ENCODE results near the gene LARP6. TPM values are rescaled to one million over a fixed set of nuclear protein-coding genes. Genes with fewer than 3 reads are reported as not detected.

LARP6 gene
- total RNA-seq, 1 experiment from 2014 or later = 15.2 TPM

DNA sequence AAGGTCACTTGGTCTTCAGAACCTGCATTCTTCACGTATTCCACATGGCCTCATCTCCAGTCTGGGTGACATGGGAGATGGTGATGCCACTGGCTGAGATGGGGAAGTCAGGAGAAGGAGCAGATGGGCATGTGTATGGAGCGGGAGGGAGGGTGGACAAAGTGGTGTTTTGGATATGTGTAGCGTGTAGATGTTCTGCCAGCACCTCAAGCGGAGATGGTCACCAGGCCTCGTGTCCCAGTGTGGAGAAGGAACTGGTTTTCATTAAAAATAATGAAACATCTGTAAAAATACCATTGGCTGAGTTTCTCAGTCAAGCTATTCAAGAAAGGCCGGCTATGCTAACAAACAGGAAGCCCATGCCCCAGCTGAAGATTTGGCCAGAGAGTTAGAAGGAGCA lies 26.2 kb downstream of the LARP6 start:
- POLR2A ChIA-PET = no interaction called here
- CTCF ChIA-PET = interaction anchor here (0.7 kb wide), 1 partner anchor 45 kb away, joined by 3 read pairs; no protein-coding TSS in a partner anchor

More for the DNA sequence above, 26.2 kb downstream of the LARP6 start:
- Mint-ChIP-seq H3K4me3 (no peak overlapping the region), H3K9me3 (no peaks in the 10 kb centered on the region), H3K4me1 (peaks cover 16% of the 10 kb centered on the region), H3K27me3 (ENCODE audit: low read depth) (no peaks in the 10 kb centered on the region), H3K27ac (no peak overlapping the region), H3K36me3 (peaks cover 12% of the 10 kb centered on the region)
- ATAC-seq (no peak), DNase-seq (ENCODE audit: low spot score) (no peak)
- TF ChIP-seq RORB (CRISPR knock-in tag; IDR thresholded peaks at IDR 0.05) (no peak), ZBTB21 (CRISPR knock-in tag; IDR thresholded peaks at IDR 0.05; ENCODE audit: borderline replicate concordance) (no peak), MXD4 (CRISPR knock-in tag; IDR thresholded peaks at IDR 0.05; ENCODE audit: borderline replicate concordance) (no peak), GABPB1 (CRISPR knock-in tag; IDR thresholded peaks at IDR 0.05) (no peak), SMAD3 (CRISPR knock-in tag; IDR thresholded peaks at IDR 0.05; ENCODE audit: borderline replicate concordance) (no peak), ELF4 (CRISPR knock-in tag; IDR thresholded peaks at IDR 0.05; ENCODE audit: low read depth) (no peak), SOX15 (CRISPR knock-in tag; IDR thresholded peaks at IDR 0.05) (no peak), GRHL2 (CRISPR knock-in tag; IDR thresholded peaks at IDR 0.05; ENCODE audit: insufficient replicate concordance, severe bottlenecking) (no peak), ZNF263 (CRISPR knock-in tag; IDR thresholded peaks at IDR 0.05; ENCODE audit: low read depth) (no peak), IRF2 (CRISPR knock-in tag; IDR thresholded peaks at IDR 0.05; ENCODE audit: borderline replicate concordance, low read depth) (no peak)
- TF ChIP-seq, protein P1, sequence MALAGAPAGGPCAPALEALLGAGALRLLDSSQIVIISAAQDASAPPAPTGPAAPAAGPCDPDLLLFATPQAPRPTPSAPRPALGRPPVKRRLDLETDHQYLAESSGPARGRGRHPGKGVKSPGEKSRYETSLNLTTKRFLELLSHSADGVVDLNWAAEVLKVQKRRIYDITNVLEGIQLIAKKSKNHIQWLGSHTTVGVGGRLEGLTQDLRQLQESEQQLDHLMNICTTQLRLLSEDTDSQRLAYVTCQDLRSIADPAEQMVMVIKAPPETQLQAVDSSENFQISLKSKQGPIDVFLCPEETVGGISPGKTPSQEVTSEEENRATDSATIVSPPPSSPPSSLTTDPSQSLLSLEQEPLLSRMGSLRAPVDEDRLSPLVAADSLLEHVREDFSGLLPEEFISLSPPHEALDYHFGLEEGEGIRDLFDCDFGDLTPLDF (CRISPR knock-in tag; IDR thresholded peaks at IDR 0.05) = no peak
- TF ChIP-seq, protein P2, sequence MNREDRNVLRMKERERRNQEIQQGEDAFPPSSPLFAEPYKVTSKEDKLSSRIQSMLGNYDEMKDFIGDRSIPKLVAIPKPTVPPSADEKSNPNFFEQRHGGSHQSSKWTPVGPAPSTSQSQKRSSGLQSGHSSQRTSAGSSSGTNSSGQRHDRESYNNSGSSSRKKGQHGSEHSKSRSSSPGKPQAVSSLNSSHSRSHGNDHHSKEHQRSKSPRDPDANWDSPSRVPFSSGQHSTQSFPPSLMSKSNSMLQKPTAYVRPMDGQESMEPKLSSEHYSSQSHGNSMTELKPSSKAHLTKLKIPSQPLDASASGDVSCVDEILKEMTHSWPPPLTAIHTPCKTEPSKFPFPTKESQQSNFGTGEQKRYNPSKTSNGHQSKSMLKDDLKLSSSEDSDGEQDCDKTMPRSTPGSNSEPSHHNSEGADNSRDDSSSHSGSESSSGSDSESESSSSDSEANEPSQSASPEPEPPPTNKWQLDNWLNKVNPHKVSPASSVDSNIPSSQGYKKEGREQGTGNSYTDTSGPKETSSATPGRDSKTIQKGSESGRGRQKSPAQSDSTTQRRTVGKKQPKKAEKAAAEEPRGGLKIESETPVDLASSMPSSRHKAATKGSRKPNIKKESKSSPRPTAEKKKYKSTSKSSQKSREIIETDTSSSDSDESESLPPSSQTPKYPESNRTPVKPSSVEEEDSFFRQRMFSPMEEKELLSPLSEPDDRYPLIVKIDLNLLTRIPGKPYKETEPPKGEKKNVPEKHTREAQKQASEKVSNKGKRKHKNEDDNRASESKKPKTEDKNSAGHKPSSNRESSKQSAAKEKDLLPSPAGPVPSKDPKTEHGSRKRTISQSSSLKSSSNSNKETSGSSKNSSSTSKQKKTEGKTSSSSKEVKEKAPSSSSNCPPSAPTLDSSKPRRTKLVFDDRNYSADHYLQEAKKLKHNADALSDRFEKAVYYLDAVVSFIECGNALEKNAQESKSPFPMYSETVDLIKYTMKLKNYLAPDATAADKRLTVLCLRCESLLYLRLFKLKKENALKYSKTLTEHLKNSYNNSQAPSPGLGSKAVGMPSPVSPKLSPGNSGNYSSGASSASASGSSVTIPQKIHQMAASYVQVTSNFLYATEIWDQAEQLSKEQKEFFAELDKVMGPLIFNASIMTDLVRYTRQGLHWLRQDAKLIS (CRISPR knock-in tag; IDR thresholded peaks at IDR 0.05; ENCODE audit: borderline replicate concordance) = no peak
- TF ChIP-seq, protein P3, sequence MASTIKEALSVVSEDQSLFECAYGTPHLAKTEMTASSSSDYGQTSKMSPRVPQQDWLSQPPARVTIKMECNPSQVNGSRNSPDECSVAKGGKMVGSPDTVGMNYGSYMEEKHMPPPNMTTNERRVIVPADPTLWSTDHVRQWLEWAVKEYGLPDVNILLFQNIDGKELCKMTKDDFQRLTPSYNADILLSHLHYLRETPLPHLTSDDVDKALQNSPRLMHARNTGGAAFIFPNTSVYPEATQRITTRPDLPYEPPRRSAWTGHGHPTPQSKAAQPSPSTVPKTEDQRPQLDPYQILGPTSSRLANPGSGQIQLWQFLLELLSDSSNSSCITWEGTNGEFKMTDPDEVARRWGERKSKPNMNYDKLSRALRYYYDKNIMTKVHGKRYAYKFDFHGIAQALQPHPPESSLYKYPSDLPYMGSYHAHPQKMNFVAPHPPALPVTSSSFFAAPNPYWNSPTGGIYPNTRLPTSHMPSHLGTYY (CRISPR knock-in tag; IDR thresholded peaks at IDR 0.05) = no peak
- TF ChIP-seq, protein P4, sequence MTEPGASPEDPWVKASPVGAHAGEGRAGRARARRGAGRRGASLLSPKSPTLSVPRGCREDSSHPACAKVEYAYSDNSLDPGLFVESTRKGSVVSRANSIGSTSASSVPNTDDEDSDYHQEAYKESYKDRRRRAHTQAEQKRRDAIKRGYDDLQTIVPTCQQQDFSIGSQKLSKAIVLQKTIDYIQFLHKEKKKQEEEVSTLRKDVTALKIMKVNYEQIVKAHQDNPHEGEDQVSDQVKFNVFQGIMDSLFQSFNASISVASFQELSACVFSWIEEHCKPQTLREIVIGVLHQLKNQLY (CRISPR knock-in tag; IDR thresholded peaks at IDR 0.05) = no peak
- TF ChIP-seq, protein P5, sequence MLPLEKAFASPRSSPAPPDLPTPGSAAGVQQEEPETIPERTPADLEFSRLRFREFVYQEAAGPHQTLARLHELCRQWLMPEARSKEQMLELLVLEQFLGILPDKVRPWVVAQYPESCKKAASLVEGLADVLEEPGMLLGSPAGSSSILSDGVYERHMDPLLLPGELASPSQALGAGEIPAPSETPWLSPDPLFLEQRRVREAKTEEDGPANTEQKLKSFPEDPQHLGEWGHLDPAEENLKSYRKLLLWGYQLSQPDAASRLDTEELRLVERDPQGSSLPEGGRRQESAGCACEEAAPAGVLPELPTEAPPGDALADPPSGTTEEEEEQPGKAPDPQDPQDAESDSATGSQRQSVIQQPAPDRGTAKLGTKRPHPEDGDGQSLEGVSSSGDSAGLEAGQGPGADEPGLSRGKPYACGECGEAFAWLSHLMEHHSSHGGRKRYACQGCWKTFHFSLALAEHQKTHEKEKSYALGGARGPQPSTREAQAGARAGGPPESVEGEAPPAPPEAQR (CRISPR knock-in tag; IDR thresholded peaks at IDR 0.05) = no peak
- TF ChIP-seq, protein P6, sequence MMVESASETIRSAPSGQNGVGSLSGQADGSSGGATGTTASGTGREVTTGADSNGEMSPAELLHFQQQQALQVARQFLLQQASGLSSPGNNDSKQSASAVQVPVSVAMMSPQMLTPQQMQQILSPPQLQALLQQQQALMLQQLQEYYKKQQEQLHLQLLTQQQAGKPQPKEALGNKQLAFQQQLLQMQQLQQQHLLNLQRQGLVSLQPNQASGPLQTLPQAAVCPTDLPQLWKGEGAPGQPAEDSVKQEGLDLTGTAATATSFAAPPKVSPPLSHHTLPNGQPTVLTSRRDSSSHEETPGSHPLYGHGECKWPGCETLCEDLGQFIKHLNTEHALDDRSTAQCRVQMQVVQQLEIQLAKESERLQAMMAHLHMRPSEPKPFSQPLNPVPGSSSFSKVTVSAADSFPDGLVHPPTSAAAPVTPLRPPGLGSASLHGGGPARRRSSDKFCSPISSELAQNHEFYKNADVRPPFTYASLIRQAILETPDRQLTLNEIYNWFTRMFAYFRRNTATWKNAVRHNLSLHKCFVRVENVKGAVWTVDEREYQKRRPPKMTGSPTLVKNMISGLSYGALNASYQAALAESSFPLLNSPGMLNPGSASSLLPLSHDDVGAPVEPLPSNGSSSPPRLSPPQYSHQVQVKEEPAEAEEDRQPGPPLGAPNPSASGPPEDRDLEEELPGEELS (CRISPR knock-in tag; IDR thresholded peaks at IDR 0.05) = no peak

Measured in WTC11 (cell line).